ENCODE results near the gene ZBTB7C.

DNA sequence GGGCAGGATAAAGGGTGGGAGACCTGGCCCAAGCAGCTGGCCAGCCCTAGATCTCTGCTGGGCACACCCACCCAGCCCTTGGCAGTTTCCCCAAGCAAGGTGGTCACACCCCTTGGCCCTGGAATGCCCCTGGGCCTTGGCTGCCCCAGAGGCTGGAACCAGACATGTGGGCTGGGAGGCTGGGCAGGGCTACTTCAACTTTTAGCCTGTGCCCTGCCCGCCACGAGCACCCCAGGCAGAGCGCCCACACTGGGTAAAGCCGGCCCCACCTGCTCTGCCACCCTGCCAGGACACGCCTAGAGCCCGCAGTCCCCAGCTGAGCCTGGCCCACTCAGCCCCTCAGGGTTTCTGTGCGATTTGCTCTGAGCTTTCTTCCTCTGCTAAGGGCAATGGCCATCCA is 359.0 kb downstream of the ZBTB7C start:
- no peak for TF ChIP-seq POLR2A (IDR thresholded peaks at IDR 0.05)
- TF ChIP-seq, protein P1, sequence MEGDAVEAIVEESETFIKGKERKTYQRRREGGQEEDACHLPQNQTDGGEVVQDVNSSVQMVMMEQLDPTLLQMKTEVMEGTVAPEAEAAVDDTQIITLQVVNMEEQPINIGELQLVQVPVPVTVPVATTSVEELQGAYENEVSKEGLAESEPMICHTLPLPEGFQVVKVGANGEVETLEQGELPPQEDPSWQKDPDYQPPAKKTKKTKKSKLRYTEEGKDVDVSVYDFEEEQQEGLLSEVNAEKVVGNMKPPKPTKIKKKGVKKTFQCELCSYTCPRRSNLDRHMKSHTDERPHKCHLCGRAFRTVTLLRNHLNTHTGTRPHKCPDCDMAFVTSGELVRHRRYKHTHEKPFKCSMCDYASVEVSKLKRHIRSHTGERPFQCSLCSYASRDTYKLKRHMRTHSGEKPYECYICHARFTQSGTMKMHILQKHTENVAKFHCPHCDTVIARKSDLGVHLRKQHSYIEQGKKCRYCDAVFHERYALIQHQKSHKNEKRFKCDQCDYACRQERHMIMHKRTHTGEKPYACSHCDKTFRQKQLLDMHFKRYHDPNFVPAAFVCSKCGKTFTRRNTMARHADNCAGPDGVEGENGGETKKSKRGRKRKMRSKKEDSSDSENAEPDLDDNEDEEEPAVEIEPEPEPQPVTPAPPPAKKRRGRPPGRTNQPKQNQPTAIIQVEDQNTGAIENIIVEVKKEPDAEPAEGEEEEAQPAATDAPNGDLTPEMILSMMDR (IDR thresholded peaks at IDR 0.05): no peak

Data from esophagus squamous epithelium (tissue), 4 donors.